HG02943 (cell line): ENCODE measurements around the gene NLRP7.

ENCODE experiments used
- ATAC-seq: cut with Tn5 transposase; IDR thresholded peaks from one replicate; pipeline ENCODE4 v1.9.1; 2021; ENCODE audit warnings: mild to moderate bottlenecking, low read depth, moderate library complexity; ENCODE audit not compliant: unreplicated experiment

Gene NLRP7

DNA sequence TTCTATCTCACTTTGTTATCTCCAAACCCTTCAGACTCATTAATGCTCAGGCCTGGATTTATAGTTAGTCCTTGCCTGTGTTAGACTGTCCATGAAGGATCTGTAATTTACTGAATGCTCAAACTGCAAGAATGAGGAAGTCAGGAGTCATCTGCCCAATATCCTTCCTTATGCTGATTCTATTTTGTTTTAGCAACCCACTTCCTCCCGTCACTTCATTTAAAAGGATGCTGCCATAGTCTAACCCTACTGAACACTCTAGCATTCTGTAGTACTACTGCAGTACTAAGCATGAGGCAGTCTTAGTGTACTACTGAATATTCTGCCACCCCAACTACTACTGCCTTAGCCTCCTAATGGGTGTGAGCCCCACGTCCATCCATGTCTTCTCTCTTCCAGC is 71.8 kb downstream of the NLRP7 start:
- ATAC-seq: no peak

DNA sequence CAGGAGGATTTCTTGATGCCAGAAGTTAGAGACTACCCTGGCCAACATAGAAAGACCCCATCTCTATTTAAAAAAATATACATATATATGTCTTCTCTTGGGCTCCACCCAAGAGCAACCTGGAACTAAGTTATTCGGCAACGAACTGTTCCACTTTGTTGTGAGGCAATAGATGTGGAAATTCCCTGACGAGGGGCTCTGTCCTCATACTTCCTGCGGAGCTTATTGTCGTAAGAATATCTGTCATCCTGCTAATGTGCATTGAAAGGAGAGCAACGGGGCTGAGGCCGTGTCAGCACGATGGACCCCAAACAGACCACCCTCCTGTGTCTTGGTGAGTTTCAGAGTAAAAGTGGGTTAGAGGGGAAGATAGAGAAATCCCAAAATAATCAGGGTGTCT is 73.3 kb downstream of the NLRP7 start, which contains the start of gene FCAR:
Gene FCAR (plus strand): TSS at position 246 of the 400 bp plus-strand sequence. CDS start 55 bp downstream, at position 301.
- no peak for ATAC-seq
